ENCODE data around the gene SIAH2.
A peak's percentile ranks its signal among the peaks of the same experiment; 100 is the strongest.
"Not testable (repeated sequence)": the region's sequence is repeated elsewhere in the genome, so short reads cannot be mapped to it uniquely, and the experiment has no call there.

SIAH2 gene

GRCh38 chr3:150763122-150763840 is at the start of gene SIAH2:
TSS of gene SIAH2 (minus strand) at chr3:150763169. CDS start at chr3:150762849, 320 bp downstream.
- peak; percentile 96 for DNase-seq

GRCh38 chr3:150811984-150812383 is 49.0 kb upstream of the SIAH2 start:
- no peak for DNase-seq

GRCh38 chr3:150810641-150811040 is 47.7 kb upstream of the SIAH2 start:
- DNase-seq, result no peak

- no peak for DNase-seq
Measured at GRCh38 chr3:150806185-150806835, 43.3 kb upstream of the SIAH2 start.

GRCh38 chr3:150805354-150805753 is 42.4 kb upstream of the SIAH2 start:
- no peak for DNase-seq

- no peak for DNase-seq
Measured at GRCh38 chr3:150803440-150803985, 40.5 kb upstream of the SIAH2 start.

GRCh38 chr3:150800722-150801121 is 37.8 kb upstream of the SIAH2 start:
- no peak for DNase-seq

GRCh38 chr3:150798122-150798618 is 35.2 kb upstream of the SIAH2 start:
- DNase-seq, result no peak

GRCh38 chr3:150797155-150797554 is 34.2 kb upstream of the SIAH2 start:
- DNase-seq, result no peak

- DNase-seq, result not testable (repeated sequence)
Measured at GRCh38 chr3:150796527-150796926, 33.6 kb upstream of the SIAH2 start.

- no peak for DNase-seq
Measured at GRCh38 chr3:150793641-150794040, 30.7 kb upstream of the SIAH2 start.

- DNase-seq, result no peak
Measured at GRCh38 chr3:150790629-150791028, 27.7 kb upstream of the SIAH2 start.

GRCh38 chr3:150789451-150789850 is 26.5 kb upstream of the SIAH2 start:
- no peak for DNase-seq

- DNase-seq, result peak; percentile 89
Measured at GRCh38 chr3:150787741-150788370, 24.9 kb upstream of the SIAH2 start.

GRCh38 chr3:150786791-150787190 is 23.8 kb upstream of the SIAH2 start:
- DNase-seq, result no peak

- DNase-seq, result no peak
Measured at GRCh38 chr3:150784747-150785125, 21.8 kb upstream of the SIAH2 start.

GRCh38 chr3:150783920-150784746 is 21.2 kb upstream of the SIAH2 start:
- no peak for DNase-seq

- no peak for DNase-seq
Measured at GRCh38 chr3:150783316-150783715, 20.3 kb upstream of the SIAH2 start.

- DNase-seq, result no peak
Measured at GRCh38 chr3:150779402-150779858, 16.5 kb upstream of the SIAH2 start.

GRCh38 chr3:150778793-150779401 is 15.9 kb upstream of the SIAH2 start:
- no peak for DNase-seq

- no peak for DNase-seq
Measured at GRCh38 chr3:150775001-150775599, 12.1 kb upstream of the SIAH2 start.
